HG03457 (cell line): ENCODE data around the gene SH3PXD2B.

Source experiments
- ATAC-seq: cut with Tn5 transposase; IDR thresholded peaks from one replicate; pipeline ENCODE4 v1.9.1; 2021; ENCODE audit warnings: moderate number of reproducible peaks; ENCODE audit not compliant: unreplicated experiment

SH3PXD2B gene

DNA sequence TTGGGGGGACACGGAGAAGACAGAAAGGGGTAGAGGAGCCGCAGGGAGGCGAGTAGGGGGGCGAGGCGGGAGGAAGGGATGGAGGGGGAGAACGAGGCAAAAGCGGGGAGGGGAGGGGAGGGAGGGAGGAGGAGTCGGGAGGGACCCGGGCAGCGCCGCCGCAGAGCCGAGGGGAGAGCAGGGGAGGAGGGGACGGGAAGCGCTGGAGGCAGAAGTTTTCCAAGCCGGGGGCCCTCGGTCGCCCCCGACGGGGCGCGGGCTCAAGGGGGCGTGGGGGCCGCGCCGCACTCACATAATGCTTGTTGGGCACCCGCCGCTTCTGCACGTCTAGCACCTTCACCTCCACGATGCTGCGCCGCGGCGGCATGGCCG, 353 bp downstream of the SH3PXD2B start:
- no peak for ATAC-seq

DNA sequence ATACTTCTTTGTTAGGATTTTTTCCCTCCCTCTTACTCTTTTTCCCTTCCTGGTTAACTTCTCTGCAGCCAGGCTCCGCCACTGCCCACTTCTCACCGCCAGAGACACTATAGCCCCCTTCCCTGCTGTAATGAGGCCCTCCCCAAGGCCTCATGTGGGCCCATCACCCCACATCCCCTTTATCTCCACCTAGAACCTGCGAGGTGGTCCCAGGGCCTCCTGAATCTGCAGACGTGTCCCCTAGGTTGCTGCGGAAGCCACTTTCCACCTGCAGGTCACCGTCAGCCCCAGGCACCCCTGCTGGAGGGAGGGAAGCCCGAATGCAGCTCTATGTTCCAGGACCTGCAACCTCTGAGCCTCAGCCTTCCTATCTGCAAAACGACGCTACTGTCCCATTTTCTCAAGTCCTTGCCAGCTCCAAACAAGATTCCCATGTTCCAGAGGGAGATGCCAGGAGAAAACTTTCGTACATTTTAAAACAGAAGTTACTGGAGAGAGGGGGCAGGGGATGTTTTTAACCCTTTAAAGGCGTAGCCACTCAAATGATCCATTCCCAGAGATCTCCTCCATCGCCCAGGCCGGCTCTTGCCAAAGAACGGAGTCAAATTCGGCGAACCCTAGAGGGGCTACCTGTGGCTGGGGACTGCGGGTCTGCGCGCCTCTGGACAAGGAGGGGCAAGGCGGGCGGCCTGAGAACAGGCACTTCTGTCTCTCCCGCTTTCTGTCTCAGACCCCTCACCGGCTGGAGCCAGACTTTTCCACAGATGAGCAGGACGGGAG, 929 bp downstream of the SH3PXD2B start:
- no peak for ATAC-seq

GRCh38 chr5:172452398-172453205, 1.7 kb downstream of the SH3PXD2B start:
- ATAC-seq = no peak

- ATAC-seq = no peak
These were observed 2.5 kb downstream of the SH3PXD2B start for GRCh38 chr5:172451771-172452197.

DNA sequence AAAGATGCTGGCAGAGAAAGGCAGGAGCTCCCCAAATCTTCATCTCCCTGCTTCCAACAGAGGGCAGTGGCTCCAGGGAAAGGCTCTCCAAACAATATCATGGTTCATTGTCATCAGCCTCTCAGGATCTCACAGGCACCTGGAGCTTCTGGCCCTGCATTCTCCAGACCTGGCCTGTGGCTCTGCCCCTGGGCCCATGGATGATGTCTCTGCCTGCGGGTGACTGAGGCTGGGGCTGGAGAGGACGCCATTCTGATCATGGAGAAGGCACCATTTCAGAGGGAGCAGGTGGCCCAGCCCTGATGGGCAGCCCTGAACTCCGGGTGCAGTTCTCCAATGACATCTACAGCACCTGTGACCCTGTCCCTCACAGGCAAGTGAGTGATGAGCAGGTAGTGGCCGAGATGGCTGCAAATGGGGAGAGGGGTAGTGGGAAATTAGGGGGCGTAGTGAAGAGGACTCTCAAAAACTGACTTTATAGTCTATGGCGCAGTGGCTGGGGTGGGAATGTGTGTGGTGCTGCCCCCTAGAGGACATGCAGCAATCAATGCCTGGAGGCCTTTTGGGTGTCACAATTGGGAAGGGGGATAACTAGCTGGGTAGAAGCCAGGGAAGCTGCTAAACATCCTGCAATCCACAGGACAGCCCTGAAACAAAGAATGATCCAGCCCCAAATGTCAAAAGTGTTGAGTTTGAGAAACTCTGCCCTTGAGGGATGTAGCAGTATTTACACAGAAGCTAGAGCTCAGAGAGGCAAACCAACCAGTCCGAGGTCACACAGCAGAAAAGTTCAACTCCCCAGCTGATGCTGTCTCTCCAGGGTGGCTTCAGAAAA, 3.2 kb downstream of the SH3PXD2B start:
- no peak for ATAC-seq

GRCh38 chr5:172450453-172450852, 3.9 kb downstream of the SH3PXD2B start:
- no peak for ATAC-seq

DNA sequence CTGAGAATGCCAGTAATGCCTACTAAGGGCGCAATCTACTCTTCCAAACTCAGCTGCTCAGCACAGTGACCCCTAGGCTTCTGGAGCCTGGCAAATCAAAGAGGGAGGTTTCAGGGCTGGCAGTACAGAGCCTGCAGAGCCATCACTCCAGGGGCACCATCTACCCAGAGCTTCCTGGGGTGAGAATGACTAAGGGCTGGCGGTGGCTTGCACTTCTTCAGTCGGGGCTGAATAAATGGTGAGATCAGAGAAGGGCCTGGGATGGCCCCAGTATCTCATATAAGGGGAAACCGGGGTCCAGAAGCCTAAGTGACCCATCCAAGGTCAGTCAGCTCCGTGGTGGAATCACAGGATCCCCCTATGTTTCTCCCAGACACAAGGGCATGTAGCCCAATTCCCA, 5.3 kb downstream of the SH3PXD2B start:
- ATAC-seq = no peak

- ATAC-seq = no peak
These were observed 6.5 kb downstream of the SH3PXD2B start for GRCh38 chr5:172447646-172448365.

- no peak for ATAC-seq
These were observed 7.8 kb downstream of the SH3PXD2B start for GRCh38 chr5:172446336-172447051.

GRCh38 chr5:172445866-172446265, 8.5 kb downstream of the SH3PXD2B start:
- ATAC-seq = no peak

DNA sequence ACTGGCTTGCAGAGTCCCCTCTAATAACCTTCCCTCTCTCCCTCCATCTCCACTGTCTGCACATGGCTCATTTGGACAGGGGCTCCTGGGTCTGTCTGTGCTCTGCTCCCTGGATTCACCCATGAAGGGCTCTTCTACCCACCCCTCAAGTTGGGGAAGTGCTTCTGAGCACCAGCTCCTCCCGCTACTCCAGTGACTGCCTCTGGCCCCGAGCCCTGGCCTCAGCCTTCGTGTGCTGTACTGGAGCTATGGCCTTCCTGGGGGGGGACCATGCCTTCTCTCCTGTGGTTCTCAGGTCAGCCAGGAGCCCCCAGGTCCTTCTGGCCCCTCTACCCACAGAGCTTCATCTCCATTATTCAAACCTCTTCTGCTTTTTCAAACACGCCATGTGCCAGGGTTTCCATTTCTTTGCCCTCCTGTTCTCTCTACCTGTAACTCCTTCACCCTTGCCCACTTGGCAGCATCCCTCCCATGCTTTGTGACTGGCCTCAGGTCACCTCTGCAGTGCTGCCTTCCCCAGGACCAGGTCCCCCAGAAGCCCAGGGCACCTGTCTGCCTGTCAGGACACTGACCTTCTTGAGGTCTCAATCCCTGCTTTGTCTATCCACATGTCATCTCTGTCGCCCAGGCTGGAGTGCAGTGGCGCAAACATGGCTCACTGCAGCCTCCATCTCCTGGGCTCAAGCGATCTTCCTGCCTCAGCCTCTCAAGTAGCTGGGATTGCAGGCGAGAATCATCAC, 9.5 kb downstream of the SH3PXD2B start:
- no peak for ATAC-seq

GRCh38 chr5:172444110-172444510, 10.2 kb downstream of the SH3PXD2B start:
- no peak for ATAC-seq

GRCh38 chr5:172443441-172444109, 10.8 kb downstream of the SH3PXD2B start:
- no peak for ATAC-seq

DNA sequence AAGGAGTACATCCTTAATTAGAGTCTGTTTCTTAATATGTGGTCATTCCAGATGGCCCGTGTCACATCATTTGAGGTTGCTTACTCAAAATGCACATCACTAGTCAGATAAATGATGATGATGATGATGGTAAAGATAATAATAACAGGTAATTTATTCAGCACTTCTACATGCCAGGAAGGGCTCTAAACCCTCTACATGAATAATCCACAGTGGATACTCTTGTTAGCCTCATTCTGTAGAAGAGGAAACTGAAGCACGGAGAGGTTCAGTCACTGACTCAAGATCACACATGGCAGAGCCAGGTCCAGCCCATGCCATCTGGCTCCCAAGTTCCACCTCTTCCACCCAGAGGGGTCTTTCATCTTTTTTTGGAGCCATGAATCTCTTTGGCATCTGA, 11.7 kb downstream of the SH3PXD2B start:
- ATAC-seq = no peak

- ATAC-seq = no peak
These were observed 13.0 kb downstream of the SH3PXD2B start for GRCh38 chr5:172441262-172441751.

DNA sequence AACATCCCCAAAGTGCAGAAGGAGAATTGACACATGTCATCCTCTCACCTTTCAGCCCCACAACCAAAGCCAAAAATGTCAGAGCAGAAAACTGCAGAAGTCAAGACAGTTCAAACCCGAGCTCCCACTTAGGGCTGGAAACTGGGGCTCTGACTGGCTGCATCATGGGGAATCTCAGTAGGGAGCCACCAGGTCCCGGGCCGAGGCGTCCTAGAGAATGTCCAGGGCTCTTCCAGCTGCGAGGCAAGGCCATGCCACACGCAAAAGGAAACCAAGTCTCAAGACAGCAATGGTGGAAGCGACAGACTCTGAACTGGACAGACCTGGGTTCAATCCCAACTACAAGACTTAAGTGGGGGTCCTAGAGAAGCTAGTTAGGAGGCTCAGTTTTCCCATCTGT, 13.8 kb downstream of the SH3PXD2B start:
- no peak for ATAC-seq

DNA sequence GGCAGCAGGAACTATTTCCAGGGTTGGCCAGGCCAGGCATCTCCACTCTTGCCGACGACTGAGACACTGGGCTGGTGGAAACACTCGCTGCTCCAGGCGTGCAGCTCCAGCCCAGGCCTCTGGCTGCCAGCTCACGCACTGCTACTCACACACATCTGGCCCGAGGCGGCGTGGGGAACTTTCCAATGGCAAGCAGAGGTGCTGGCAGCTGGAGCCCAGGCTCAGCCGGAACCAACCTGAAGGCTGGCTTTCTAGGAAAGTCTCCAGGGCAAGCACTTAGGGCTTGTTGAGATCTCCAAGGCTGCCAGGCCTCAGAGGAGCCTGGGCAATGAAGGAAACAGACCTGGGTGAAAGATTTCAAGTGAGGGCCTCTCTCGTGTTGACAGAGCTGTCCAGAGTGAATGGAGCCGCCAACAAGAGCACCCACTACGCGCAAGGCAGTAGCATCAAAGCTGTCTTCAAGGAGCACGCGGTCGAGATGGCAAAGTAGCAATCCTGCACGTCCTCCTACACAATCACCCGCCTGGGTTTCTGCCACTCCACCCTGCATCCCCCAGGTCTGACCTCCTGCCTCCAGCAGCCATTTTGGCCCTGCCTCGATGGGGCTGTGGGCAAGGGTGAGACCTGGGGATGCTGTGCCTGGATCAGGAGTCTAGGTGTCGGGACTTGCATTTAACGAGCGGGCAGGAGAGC, 14.4 kb downstream of the SH3PXD2B start:
- ATAC-seq = no peak

GRCh38 chr5:172438319-172438668, 16.0 kb downstream of the SH3PXD2B start:
- ATAC-seq = no peak
